GM12878 (cell line): ENCODE data around the gene DNAAF8. TPM values are rescaled to one million over a fixed set of nuclear protein-coding genes. Genes with fewer than 3 reads are reported as not detected.

Experiments
- ASH2L ChIP-seq: fragments of 300-600, 200-600 bp; sonication (generic); IDR thresholded peaks from 2 replicates; pipeline ENCODE4 v1.6.1; 2017; ENCODE audit warnings: low read depth, mild to moderate bottlenecking, borderline replicate concordance
- BHLHE40 ChIP-seq, 2 experiments: fragments of 450-650 bp in 1 of 2; IDR thresholded peaks; 2 replicates each; pipeline ENCODE4 v1.6.1; 2011 to 2017; ENCODE audit warnings: low read depth in 2 of 2, borderline replicate concordance in 1 of 2, improper control_type of control experiment in 1 of 2, low read length in 1 of 2, mild to moderate bottlenecking in 1 of 2
- ESRRA ChIP-seq: IDR thresholded peaks from 2 replicates; pipeline ENCODE4 v1.6.1; 2012; ENCODE audit warnings: mild to moderate bottlenecking, low read length, improper control_type of control experiment
- LARP7 ChIP-seq: fragments of 450-650 bp; IDR thresholded peaks from 2 replicates; pipeline ENCODE4 v1.6.1; 2017; ENCODE audit warnings: mild to moderate bottlenecking
- STAT3 ChIP-seq: IDR thresholded peaks from 2 replicates; pipeline ENCODE4 v1.6.1; 2011; ENCODE audit warnings: low read depth, low read length, improper control_type of control experiment
- polyA plus RNA-seq, 11 experiments: library from polyadenylated mRNA; depleted of rRNA in 4 of 11; unstranded in 6 of 11; stranded (reverse) in 5 of 11; fragments of >200 nt; fragmentation: Nextera tagmentation in 4 of 11; fragmentation: Illumina TruSeq in 1 of 11; extraction: Ambion mirVana in 4 of 11; extraction: Trizol in 1 of 11; gene quantifications; 1 replicate in 1 of 11; 2 replicates in 10 of 11; pipeline versions ENCODE4 v1.2.1 to v1.2.3, GENCODE V29; 2011 to 2016; ENCODE audit warnings: inconsistent platforms in 2 of 11, missing spikeins in 2 of 11, low read depth in 1 of 11
- total RNA-seq, 4 experiments: library from RNA; depleted of rRNA in 3 of 4; stranded (reverse); fragments of >200 nt in 3 of 4; fragmentation: Illumina TruSeq in 1 of 4; extraction: Trizol in 1 of 4; gene quantifications; 2 replicates each; pipeline versions ENCODE4 v1.2.1 to v1.2.3, GENCODE V29; 2013 to 2021
- TF ChIP-seq, protein P1 (sequence below): fragments of 450-650 bp; IDR thresholded peaks from 2 replicates; pipeline ENCODE4 v1.6.1; 2018; ENCODE audit warnings: borderline replicate concordance, mild to moderate bottlenecking; ENCODE audit not compliant: partially characterized antibody
- TF ChIP-seq, protein P2 (sequence below): fragments of 450-650 bp; IDR thresholded peaks from 2 replicates; pipeline ENCODE4 v1.6.1; 2018; ENCODE audit warnings: mild to moderate bottlenecking, low read depth, moderate library complexity; ENCODE audit not compliant: partially characterized antibody
- TF ChIP-seq, protein P3 (sequence below): IDR thresholded peaks from 2 replicates; pipeline ENCODE4 v1.6.1; 2011; ENCODE audit warnings: low read depth, mild to moderate bottlenecking, low read length, moderate library complexity, borderline replicate concordance; ENCODE audit errors: extremely low read depth

Gene DNAAF8
- total and polyA plus RNA-seq, 10 of the 15 experiments (the other 5 are each of a cell fraction or from before 2014, with no cell fraction given): 0.01 to 0.78 (median 0.22) TPM; not detected in 2

DNA sequence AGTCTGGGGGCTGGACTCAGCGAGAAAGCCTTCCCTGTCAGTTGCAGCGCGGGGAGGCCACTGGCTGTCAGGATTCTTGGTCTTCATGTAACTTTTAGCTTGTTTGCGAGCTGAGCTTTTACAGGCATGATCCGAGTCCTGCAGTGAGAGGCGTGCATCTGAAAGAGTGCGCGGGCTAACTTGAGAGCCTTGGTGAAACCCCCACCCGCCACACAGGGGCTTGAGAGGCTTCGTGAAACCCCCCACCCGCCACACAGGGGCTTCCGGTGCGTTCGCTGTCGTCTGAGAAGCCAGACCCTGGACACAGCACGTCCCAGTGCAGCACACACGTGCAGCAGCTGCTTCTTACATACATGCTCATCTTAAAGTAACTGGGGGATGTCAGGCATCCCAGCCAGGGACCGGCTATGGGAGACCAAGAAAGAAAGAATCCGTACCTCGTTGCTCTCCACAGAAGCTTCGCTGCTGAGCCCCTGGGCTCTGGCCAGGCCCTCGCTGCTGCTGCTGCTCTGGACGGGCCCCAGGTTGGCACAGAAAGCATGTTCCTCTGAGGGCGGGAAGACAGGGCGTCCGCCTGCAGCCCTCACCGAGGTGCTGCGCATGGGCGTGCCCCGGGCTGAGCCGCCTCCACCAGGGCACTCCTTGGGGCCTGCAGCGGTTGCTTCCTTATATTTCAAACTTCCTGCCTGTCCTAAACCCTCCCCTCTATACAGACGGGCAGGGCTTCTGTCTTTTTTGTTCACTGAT lies 33.2 kb upstream of the DNAAF8 start (continued):
- TF ChIP-seq, protein P1, sequence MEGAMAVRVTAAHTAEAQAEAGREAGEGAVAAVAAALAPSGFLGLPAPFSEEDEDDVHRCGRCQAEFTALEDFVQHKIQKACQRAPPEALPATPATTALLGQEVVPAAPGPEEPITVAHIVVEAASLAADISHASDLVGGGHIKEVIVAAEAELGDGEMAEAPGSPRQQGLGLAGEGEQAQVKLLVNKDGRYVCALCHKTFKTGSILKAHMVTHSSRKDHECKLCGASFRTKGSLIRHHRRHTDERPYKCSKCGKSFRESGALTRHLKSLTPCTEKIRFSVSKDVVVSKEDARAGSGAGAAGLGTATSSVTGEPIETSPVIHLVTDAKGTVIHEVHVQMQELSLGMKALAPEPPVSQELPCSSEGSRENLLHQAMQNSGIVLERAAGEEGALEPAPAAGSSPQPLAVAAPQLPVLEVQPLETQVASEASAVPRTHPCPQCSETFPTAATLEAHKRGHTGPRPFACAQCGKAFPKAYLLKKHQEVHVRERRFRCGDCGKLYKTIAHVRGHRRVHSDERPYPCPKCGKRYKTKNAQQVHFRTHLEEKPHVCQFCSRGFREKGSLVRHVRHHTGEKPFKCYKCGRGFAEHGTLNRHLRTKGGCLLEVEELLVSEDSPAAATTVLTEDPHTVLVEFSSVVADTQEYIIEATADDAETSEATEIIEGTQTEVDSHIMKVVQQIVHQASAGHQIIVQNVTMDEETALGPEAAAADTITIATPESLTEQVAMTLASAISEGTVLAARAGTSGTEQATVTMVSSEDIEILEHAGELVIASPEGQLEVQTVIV: no peak
- no peak for TF ChIP-seq BHLHE40 (IDR thresholded peaks at IDR 0.05; ENCODE audit: borderline replicate concordance in 1 of 2, low read depth in 2 of 2, low read length in 1 of 2)
- TF ChIP-seq ASH2L: no peak
- no peak for TF ChIP-seq LARP7
- no peak for TF ChIP-seq ESRRA
- TF ChIP-seq, protein P2, sequence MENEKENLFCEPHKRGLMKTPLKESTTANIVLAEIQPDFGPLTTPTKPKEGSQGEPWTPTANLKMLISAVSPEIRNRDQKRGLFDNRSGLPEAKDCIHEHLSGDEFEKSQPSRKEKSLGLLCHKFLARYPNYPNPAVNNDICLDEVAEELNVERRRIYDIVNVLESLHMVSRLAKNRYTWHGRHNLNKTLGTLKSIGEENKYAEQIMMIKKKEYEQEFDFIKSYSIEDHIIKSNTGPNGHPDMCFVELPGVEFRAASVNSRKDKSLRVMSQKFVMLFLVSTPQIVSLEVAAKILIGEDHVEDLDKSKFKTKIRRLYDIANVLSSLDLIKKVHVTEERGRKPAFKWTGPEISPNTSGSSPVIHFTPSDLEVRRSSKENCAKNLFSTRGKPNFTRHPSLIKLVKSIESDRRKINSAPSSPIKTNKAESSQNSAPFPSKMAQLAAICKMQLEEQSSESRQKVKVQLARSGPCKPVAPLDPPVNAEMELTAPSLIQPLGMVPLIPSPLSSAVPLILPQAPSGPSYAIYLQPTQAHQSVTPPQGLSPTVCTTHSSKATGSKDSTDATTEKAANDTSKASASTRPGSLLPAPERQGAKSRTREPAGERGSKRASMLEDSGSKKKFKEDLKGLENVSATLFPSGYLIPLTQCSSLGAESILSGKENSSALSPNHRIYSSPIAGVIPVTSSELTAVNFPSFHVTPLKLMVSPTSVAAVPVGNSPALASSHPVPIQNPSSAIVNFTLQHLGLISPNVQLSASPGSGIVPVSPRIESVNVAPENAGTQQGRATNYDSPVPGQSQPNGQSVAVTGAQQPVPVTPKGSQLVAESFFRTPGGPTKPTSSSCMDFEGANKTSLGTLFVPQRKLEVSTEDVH: no peak
- TF ChIP-seq STAT3: no peak
- TF ChIP-seq, protein P3, sequence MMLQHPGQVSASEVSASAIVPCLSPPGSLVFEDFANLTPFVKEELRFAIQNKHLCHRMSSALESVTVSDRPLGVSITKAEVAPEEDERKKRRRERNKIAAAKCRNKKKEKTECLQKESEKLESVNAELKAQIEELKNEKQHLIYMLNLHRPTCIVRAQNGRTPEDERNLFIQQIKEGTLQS: no peak
